WTC11 (cell line): ENCODE data around the gene UNC13D. TPM values are rescaled to one million over a fixed set of nuclear protein-coding genes. Genes with fewer than 3 reads are reported as not detected.

Experiments
- ATF1 ChIP-seq: sonication (generic); formaldehyde crosslinking; IDR thresholded peaks from 2 replicates; pipeline ENCODE4 v1.8.1; 2023; ENCODE audit warnings: mild to moderate bottlenecking, moderate library complexity, missing genetic modification reagents
- E2F4 ChIP-seq: sonication (generic); formaldehyde crosslinking; IDR thresholded peaks from 2 replicates; pipeline ENCODE4 v1.8.1; 2022; ENCODE audit warnings: low read depth, mild to moderate bottlenecking, moderate library complexity, missing genetic modification reagents, borderline replicate concordance
- ETV6 ChIP-seq: sonication (generic); formaldehyde crosslinking; IDR thresholded peaks from 2 replicates; pipeline ENCODE4 v1.8.1; 2022; ENCODE audit warnings: mild to moderate bottlenecking, missing genetic modification reagents
- FOXP4 ChIP-seq: sonication (generic); formaldehyde crosslinking; IDR thresholded peaks from 2 replicates; pipeline ENCODE4 v1.8.0; 2022; ENCODE audit warnings: mild to moderate bottlenecking, missing genetic modification reagents
- HMGXB4 ChIP-seq: sonication (generic); formaldehyde crosslinking; IDR thresholded peaks from 2 replicates; pipeline ENCODE4 v1.8.1; 2023; ENCODE audit warnings: mild to moderate bottlenecking, moderate library complexity, missing genetic modification reagents
- NFE2L1 ChIP-seq: sonication (generic); formaldehyde crosslinking; IDR thresholded peaks from 2 replicates; pipeline ENCODE4 v1.8.1; 2023; ENCODE audit warnings: missing genetic modification reagents
- NFYB ChIP-seq: sonication (generic); formaldehyde crosslinking; conservative IDR thresholded peaks from 2 replicates; pipeline ENCODE4 v1.8.0; 2022; ENCODE audit warnings: low read depth, missing genetic modification reagents
- PREB ChIP-seq: sonication (generic); formaldehyde crosslinking; IDR thresholded peaks from 2 replicates; pipeline ENCODE4 v1.8.1; 2022; ENCODE audit warnings: mild to moderate bottlenecking, missing genetic modification reagents, moderate library complexity, borderline replicate concordance
- RELA ChIP-seq: sonication (generic); formaldehyde crosslinking; IDR thresholded peaks from 2 replicates; pipeline ENCODE4 v1.8.1; 2022; ENCODE audit warnings: missing genetic modification reagents, mild to moderate bottlenecking, borderline replicate concordance
- ZMAT4 ChIP-seq: fragments of 250-450 bp; sonication (Bioruptor Pico); IDR thresholded peaks from 2 replicates; pipeline ENCODE4 v1.9.0; 2021; ENCODE audit warnings: mild to moderate bottlenecking
- ZNF512 ChIP-seq: sonication (generic); formaldehyde crosslinking; IDR thresholded peaks from 2 replicates; pipeline ENCODE4 v1.8.1; 2022; ENCODE audit warnings: missing genetic modification reagents, borderline replicate concordance
- ZNF532 ChIP-seq: fragments of 250-450 bp; sonication (Bioruptor Pico); IDR thresholded peaks from 2 replicates; pipeline ENCODE4 v1.9.0; 2021; ENCODE audit warnings: mild to moderate bottlenecking, borderline replicate concordance
- ZNF671 ChIP-seq: fragments of 250-450 bp; sonication (Bioruptor Pico); IDR thresholded peaks from 2 replicates; pipeline ENCODE4 v1.8.0; 2021; ENCODE audit warnings: mild to moderate bottlenecking
- ZSCAN18 ChIP-seq: fragments of 250-450 bp; sonication (Bioruptor Pico); IDR thresholded peaks from 2 replicates; pipeline ENCODE4 v2.1.2; 2022; ENCODE audit warnings: mild to moderate bottlenecking, moderate library complexity
- total RNA-seq: library from RNA; stranded (reverse); gene quantifications from 3 replicates; pipeline ENCODE4 v1.2.3, GENCODE V29; 2021

The UNC13D gene
- total RNA-seq, 1 experiment from 2014 or later, result 13.1 TPM

GRCh38 chr17:75779250-75779986 lies 64.8 kb downstream of the UNC13D start (continued):
- TF ChIP-seq ZSCAN18 (CRISPR knock-in tag), result no peak
- TF ChIP-seq ZNF671 (CRISPR knock-in tag), result 0 out of 2 replicates have a peak, but pooled peaks have one; percentile 75
- peak; percentile 36; the same call in 1 of the 2 replicates for TF ChIP-seq RELA (CRISPR knock-in tag)
- peak; percentile 90; the same call in 1 of the 2 replicates for TF ChIP-seq ZNF532 (CRISPR knock-in tag)
- no peak for TF ChIP-seq E2F4 (CRISPR knock-in tag)
- TF ChIP-seq NFE2L1 (CRISPR knock-in tag), result peak; percentile 83
- TF ChIP-seq ZNF512 (CRISPR knock-in tag), result no peak
- peak; percentile 75; the same call in 1 of the 2 replicates for TF ChIP-seq ATF1
- TF ChIP-seq HMGXB4, result peak; percentile 64; the same call in 1 of the 2 replicates
- TF ChIP-seq PREB (CRISPR knock-in tag), result no peak
- TF ChIP-seq NFYB, result peak; percentile 94
- peak; percentile 87 for TF ChIP-seq ETV6 (CRISPR knock-in tag)
- TF ChIP-seq FOXP4 (CRISPR knock-in tag), result 0 out of 2 replicates have a peak, but pooled peaks have one; percentile 51
- peak; percentile 59; the same call in 1 of the 2 replicates for TF ChIP-seq ZMAT4 (CRISPR knock-in tag)
